GM18505 (cell line): ENCODE results near the gene RPUSD4.

ENCODE experiments used
- ATAC-seq: cut with Tn5 transposase; IDR thresholded peaks from one replicate; pipeline ENCODE4 v1.9.1; 2021; ENCODE audit not compliant: unreplicated experiment
- POLR2A ChIP-seq: IDR thresholded peaks from 4 replicates; pipeline ENCODE4 v1.6.1; 2011; ENCODE audit warnings: borderline replicate concordance; ENCODE audit not compliant: insufficient read depth, insufficient read length; ENCODE audit errors: extremely low read depth

Gene RPUSD4

DNA sequence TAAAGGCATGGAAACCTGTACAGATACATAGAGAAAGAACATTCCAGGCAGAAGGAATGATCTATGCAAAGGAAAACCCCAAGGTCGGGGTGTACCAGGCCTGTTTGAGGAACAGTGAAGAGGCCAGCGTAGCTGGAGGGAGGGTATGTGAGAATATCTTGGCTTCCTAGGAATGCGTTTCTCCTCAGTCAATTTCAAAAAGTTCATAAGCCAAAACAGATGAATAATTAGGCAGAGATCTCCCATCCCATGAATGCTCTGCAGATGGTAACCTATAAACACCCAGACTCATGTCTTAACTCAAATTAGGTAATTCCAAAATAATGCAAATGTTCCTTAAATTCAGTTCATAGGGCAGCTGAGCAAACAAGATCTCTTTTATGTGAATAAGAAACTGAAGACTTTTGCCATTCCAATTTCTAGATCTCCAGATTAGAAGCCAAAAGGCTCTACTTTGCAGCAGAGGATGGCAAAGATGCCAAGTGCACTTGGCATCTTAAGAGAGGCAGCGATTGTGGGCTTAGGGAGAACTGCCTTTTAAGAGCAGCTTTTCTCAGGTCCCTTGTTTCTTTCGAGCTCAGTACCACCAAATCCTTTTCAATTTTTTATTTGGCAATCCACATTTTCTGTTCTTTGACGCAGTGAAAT lies 13.3 kb upstream of the RPUSD4 start:
- no peak for ATAC-seq

DNA sequence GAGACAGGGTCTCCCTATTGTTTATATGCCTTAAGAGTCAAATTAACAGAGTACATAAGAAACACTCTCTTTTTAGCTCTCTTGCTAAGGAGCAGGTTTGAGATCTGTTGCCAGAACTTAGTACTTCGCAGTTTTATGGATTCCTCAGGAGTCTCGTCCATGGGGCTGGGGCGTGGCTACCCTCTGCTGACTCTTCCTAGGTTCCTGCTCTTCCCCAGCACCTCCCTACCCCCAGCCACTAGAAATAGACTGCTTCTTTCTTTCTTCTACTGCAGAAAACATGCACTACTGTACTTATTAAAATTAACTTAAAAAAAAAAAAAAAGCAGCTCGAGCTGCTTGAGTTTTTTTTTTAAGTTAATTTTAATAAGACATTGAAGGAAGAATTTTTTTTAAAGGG lies 8.1 kb upstream of the RPUSD4 start:
- no peak for TF ChIP-seq POLR2A
- ATAC-seq = no peak

More for the DNA sequence above, 13.3 kb upstream of the RPUSD4 start:
- no peak for TF ChIP-seq POLR2A

GRCh38 chr11:126217491-126217890 lies 6.0 kb upstream of the RPUSD4 start:
- no peak for ATAC-seq
- no peak for TF ChIP-seq POLR2A

GRCh38 chr11:126216526-126217305 lies 5.3 kb upstream of the RPUSD4 start:
- no peak for ATAC-seq
- TF ChIP-seq POLR2A = no peak

DNA sequence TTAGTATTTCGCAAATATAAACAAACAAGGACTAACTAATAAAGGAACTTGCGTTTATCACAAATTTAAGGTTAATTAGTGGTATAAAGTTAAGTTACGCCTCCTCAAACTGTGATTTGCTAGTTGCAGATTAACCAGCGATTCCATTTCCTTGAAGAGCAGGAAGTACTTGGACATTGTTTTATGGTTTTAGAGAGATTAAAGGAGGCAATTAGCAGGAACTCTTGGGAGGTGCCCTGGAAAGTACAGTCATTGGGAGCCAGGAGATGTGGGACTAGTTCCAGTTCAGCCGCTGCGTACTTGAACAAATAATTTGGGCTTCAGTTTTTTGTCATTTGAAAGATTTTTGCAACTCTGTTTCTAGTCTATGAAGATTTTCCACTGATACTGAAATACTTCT lies 3.4 kb upstream of the RPUSD4 start:
- no peak for TF ChIP-seq POLR2A
- no peak for ATAC-seq

GRCh38 chr11:126214441-126214840 lies 3.0 kb upstream of the RPUSD4 start:
- ATAC-seq = no peak

DNA sequence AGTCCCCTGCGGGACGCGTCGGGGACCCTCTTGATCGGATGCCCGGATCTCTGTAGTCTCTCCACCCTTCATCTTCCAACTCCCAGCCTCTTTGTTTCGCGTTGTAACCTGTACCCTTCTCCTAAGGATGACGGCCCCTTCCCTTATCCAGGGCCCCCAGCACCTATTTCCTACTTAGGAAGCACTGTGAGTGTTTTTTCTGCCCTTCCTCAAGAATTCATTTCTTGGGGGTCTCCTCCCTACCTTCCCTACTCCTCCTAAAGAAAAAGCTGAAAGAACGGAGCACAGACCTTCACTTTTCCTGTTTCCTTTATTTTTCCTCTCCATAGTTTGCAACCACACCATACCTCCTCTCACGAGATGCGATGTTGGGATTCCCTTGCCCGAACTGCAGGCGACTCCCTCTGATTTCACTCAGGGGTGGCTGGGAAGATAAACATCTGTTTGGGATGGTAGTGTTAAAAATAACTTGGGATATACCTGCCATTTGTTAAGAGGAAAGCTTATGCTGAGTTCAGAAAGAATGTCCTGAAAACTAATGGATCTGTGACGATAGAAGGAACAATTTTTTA lies 725 bp upstream of the RPUSD4 start:
- ATAC-seq = no peak
- TF ChIP-seq POLR2A = no peak

More at GRCh38 chr11:126214441-126214840, 3.0 kb upstream of the RPUSD4 start:
- no peak for TF ChIP-seq POLR2A

- no peak for TF ChIP-seq POLR2A
- ATAC-seq = no peak
Observed at GRCh38 chr11:126210871-126211235, 597 bp downstream of the RPUSD4 start.

DNA sequence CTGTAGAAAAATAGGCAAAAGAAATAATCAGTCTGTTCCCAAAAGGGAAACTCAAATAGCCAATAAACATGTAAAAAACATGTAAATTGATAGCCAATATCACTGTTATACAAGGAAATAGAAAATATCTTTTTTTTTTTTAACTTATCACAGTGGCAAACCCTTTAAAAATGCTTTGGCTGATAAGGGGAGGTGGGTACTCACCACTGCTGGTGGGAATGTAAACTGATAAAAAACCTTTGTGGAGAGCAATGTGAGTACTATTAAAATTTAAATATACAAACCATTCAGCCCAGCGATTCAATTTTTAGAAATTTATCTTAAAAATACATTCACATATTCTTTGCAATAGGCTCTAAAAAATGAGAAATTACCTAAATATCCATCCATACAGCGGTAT lies 3.6 kb downstream of the RPUSD4 start:
- no peak for TF ChIP-seq POLR2A
- ATAC-seq = no peak

DNA sequence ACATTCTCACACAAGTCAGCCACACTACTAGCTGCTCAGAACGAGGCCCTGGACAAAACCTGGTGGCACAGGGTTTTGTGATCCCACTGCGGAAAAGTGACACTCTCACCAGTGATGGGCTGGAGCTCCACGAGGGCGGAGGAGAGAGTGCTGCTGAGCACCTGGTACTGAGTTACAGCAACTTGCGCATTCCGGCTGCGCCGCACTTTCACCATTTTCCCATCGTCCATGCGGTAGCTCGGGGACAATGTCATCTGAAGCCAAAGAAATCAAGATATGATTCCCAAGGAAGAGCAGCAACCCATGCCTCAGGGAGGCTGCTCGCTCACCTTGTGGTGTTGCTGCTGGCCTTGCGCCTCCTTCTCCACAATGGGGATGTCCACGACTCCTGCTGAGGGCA lies 6.1 kb downstream of the RPUSD4 start:
- no peak for ATAC-seq
- TF ChIP-seq POLR2A = no peak

DNA sequence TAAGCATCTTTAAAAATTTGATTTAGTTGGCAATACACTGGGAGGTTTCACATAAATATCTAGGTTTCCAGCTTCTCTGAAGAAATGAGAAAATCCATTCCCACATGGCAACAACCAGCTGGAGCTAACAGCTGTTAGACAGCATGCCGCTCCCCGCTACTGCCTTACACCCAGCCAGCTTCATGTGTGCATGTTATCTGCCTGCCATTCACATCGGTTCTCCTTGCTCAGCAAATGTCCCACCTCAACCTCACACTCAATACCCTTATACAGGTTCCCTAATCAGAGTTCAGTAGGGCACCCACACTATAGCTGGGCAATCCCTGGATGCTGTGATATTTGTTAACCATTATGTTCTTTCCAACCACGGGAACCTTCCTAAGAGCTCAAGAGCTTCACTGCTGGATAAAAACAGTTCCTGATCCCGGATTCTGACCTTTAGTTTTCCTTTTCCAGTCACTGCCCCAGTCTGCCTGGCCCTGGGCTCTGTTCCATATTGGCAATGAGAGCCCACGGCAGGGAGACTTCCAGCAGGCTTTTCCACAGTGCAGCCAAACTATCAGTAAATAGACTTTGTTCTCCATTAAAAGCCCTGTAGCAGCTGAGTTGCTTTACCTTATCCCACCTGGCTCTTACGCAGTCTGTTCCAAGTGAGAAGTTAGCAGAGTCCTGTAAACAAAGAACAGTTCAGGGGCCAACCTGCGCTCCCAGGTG lies 8.6 kb downstream of the RPUSD4 start:
- no peak for TF ChIP-seq POLR2A
- ATAC-seq = no peak

- no peak for TF ChIP-seq POLR2A
- no peak for ATAC-seq
Observed at GRCh38 chr11:126198648-126199047, 12.8 kb downstream of the RPUSD4 start.

DNA sequence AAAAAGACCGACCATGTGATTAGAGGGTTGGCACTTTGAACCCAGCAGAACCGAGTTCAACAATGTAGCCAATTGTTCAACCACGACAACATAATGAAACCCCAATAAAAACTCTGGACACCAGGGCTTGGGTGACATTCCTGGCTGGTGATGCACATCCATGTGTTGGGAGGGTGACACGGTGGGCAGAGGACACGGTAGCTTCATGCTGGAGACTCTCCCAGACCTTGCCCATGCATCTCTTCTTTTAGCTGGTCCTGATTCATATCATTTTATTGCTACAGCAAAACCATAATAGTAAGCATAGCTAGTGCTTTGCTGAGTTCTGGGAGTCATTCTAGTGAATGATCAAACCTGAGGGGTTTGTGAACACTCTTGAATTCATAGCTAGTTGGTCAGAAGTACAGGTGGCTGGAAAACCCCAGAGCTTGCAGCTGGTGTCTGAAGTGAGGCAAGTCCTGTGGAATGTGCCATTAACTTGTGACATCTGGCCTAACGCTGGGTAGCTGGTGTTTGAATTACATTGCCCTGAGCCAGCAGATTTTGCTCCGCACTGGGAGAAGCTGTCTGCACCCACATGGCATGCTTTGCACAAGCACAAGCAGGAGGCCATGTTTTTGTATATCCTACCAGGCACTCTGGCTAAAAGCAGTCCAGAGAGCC lies 14.0 kb downstream of the RPUSD4 start:
- TF ChIP-seq POLR2A = no peak
- ATAC-seq = no peak
